DMS153 treated with DMSO at 0.1 percent for 48 hours (cell line): Measurements from ENCODE around the gene UBAC2.

Experiments
- DNase-seq: peaks from one replicate; lab custom pipeline; 2025; ENCODE audit not compliant: unreplicated experiment; lab: John Stamatoyannopoulos, UW

Gene UBAC2

GRCh38 chr13:99266827-99267226 is 66.2 kb downstream of the UBAC2 start:
- no peak for DNase-seq

- no peak for DNase-seq
These were observed 67.3 kb downstream of the UBAC2 start for GRCh38 chr13:99267927-99268326.

GRCh38 chr13:99268822-99269221 is 68.2 kb downstream of the UBAC2 start:
- no peak for DNase-seq

GRCh38 chr13:99269627-99270241 is 69.1 kb downstream of the UBAC2 start:
- DNase-seq: no peak

GRCh38 chr13:99270518-99270917 is 69.9 kb downstream of the UBAC2 start:
- DNase-seq: no peak

- DNase-seq: no peak
These were observed 70.6 kb downstream of the UBAC2 start for GRCh38 chr13:99271249-99271648.

GRCh38 chr13:99272481-99272880 is 71.8 kb downstream of the UBAC2 start:
- no peak for DNase-seq

- no peak for DNase-seq
These were observed 72.5 kb downstream of the UBAC2 start for GRCh38 chr13:99273128-99273527.

GRCh38 chr13:99275093-99275469 is 74.4 kb downstream of the UBAC2 start:
- no peak for DNase-seq

- DNase-seq: no peak
These were observed 76.1 kb downstream of the UBAC2 start for GRCh38 chr13:99276706-99277105.

GRCh38 chr13:99277629-99278028 is 77.0 kb downstream of the UBAC2 start:
- DNase-seq: no peak

GRCh38 chr13:99278200-99278599 is 77.5 kb downstream of the UBAC2 start:
- no peak for DNase-seq

- DNase-seq: no peak
These were observed 78.2 kb downstream of the UBAC2 start for GRCh38 chr13:99278843-99279242.

- DNase-seq: no peak
These were observed 79.0 kb downstream of the UBAC2 start for GRCh38 chr13:99279637-99280036.

GRCh38 chr13:99280166-99280565 is 79.5 kb downstream of the UBAC2 start:
- DNase-seq: no peak

GRCh38 chr13:99281811-99282263 is 81.2 kb downstream of the UBAC2 start:
- DNase-seq: no peak

GRCh38 chr13:99282264-99283231 is 81.9 kb downstream of the UBAC2 start:
- no peak for DNase-seq

- no peak for DNase-seq
These were observed 85.0 kb downstream of the UBAC2 start for GRCh38 chr13:99285432-99286182.

GRCh38 chr13:99287551-99287950 is 86.9 kb downstream of the UBAC2 start:
- no peak for DNase-seq

- DNase-seq: no peak
These were observed 87.4 kb downstream of the UBAC2 start for GRCh38 chr13:99288089-99288488.

GRCh38 chr13:99289271-99289670 is 88.6 kb downstream of the UBAC2 start:
- no peak for DNase-seq
